ENCODE results near the gene CTRL.
"Not testable (repeated sequence)": the region's sequence is repeated elsewhere in the genome, so short reads cannot be mapped to it uniquely, and the experiment has no call there.

The CTRL gene

GRCh38 chr16:67931712-67932461 lies at the start of gene CTRL:
Gene CTRL, minus strand, starts transcription at chr16:67931862. Its CDS starts 10 bp downstream, at chr16:67931852.
- no peak for DNase-seq (ENCODE audit: low read depth)

GRCh38 chr16:67979955-67980678 lies 48.5 kb upstream of the CTRL start, which contains the start of gene DPEP3:
Gene DPEP3, minus strand, starts transcription at chr16:67980499. Its CDS starts 119 bp downstream, at chr16:67980380.
- no peak for DNase-seq (ENCODE audit: low read depth)

- no peak for DNase-seq (ENCODE audit: low read depth)
These were observed 46.0 kb upstream of the CTRL start for GRCh38 chr16:67977469-67978227.

- DNase-seq (ENCODE audit: low read depth), result no peak
These were observed 45.3 kb upstream of the CTRL start for GRCh38 chr16:67977005-67977404.

GRCh38 chr16:67976205-67976604 lies 44.5 kb upstream of the CTRL start:
- no peak for DNase-seq (ENCODE audit: low read depth)

- no peak for DNase-seq (ENCODE audit: low read depth)
These were observed 43.9 kb upstream of the CTRL start for GRCh38 chr16:67975321-67976105.

GRCh38 chr16:67972285-67972684 lies 40.6 kb upstream of the CTRL start:
- not testable (repeated sequence) for DNase-seq (ENCODE audit: low read depth)

- DNase-seq (ENCODE audit: low read depth), result no peak
These were observed 39.4 kb upstream of the CTRL start for GRCh38 chr16:67971111-67971510.

GRCh38 chr16:67969254-67970039 lies 37.8 kb upstream of the CTRL start:
- no peak for DNase-seq (ENCODE audit: low read depth)

GRCh38 chr16:67968400-67969253 lies 37.0 kb upstream of the CTRL start, which contains the start of gene SLC12A4:
Gene SLC12A4, minus strand, starts transcription at chr16:67968637. Its CDS starts 84 bp downstream, at chr16:67968553.
- peak; percentile 76 for DNase-seq (ENCODE audit: low read depth)

GRCh38 chr16:67967958-67968399 lies 36.3 kb upstream of the CTRL start:
- DNase-seq (ENCODE audit: low read depth), result no peak

GRCh38 chr16:67967183-67967957 lies 35.7 kb upstream of the CTRL start:
- DNase-seq (ENCODE audit: low read depth), result no peak

- DNase-seq (ENCODE audit: low read depth), result no peak
These were observed 35.0 kb upstream of the CTRL start for GRCh38 chr16:67966549-67967182.

- no peak for DNase-seq (ENCODE audit: low read depth)
These were observed 34.2 kb upstream of the CTRL start for GRCh38 chr16:67965668-67966548.

- no peak for DNase-seq (ENCODE audit: low read depth)
These were observed 32.9 kb upstream of the CTRL start for GRCh38 chr16:67964477-67965131.

GRCh38 chr16:67963662-67964321 lies 32.1 kb upstream of the CTRL start:
- no peak for DNase-seq (ENCODE audit: low read depth)

Data from stimulated activated CD8-positive, alpha-beta memory T cell treated with anti-CD3 and anti-CD28 coated beads, Interleukin-15, amount 100 ng/mL, for 24 hours (primary cell).